Measurements from ENCODE around the gene C1orf116.

DNA sequence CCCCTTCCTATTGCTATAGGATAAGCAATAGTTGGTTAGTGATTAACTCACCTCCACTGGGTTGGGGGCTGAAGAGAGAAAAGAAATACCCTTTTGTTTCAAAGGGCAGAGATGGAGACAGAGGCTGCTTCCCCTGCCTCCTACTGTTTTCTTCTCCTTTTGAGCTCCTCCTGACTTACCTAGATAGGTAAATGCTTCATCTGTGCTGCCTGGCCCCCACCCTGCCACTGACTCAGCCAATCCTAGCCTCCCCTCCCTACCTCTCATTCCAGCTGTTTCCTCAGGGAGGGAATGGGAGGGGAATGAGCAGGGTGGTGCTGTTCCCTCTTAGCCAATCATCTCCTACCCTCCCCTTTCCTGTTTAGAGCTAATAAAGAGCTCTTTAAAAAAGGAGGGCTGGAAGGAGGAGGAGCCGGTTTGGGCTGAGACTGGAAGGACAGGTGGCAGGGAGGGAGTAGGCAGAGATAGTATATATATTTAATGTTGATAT, at the start of gene C1orf116:
- TF ChIP-seq, protein P1, sequence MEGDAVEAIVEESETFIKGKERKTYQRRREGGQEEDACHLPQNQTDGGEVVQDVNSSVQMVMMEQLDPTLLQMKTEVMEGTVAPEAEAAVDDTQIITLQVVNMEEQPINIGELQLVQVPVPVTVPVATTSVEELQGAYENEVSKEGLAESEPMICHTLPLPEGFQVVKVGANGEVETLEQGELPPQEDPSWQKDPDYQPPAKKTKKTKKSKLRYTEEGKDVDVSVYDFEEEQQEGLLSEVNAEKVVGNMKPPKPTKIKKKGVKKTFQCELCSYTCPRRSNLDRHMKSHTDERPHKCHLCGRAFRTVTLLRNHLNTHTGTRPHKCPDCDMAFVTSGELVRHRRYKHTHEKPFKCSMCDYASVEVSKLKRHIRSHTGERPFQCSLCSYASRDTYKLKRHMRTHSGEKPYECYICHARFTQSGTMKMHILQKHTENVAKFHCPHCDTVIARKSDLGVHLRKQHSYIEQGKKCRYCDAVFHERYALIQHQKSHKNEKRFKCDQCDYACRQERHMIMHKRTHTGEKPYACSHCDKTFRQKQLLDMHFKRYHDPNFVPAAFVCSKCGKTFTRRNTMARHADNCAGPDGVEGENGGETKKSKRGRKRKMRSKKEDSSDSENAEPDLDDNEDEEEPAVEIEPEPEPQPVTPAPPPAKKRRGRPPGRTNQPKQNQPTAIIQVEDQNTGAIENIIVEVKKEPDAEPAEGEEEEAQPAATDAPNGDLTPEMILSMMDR (conservative IDR thresholded peaks at IDR 0.05 in 1 of 2, IDR thresholded peaks at IDR 0.05 in 1 of 2; ENCODE audit: extremely low read depth in 1 of 2, insufficient read depth in 1 of 2, low read depth in 1 of 2, low read length in 2 of 2), result no peak
- no peak for TF ChIP-seq EZH2 (IDR thresholded peaks at IDR 0.05; ENCODE audit: borderline replicate concordance, low read length)

All from mammary epithelial cell (primary cell).